Keratinocyte (primary cell): ENCODE data around the gene PRKCZ. TPM values are rescaled to one million over a fixed set of nuclear protein-coding genes. Genes with fewer than 3 reads are reported as not detected.

Source experiments
- DNase-seq: peaks from one replicate; pipeline ENCODE4 v3.0.0-alpha.2; 2011; ENCODE audit warnings: low read depth, missing footprints, low spot score
- FAIRE-seq: peaks from 2 replicates; lab custom pipeline; 2011; peaks lifted over from hg19 to GRCh38; lab: Jason Lieb, UNC
- H2AFZ ChIP-seq: 2 replicates; pipeline ENCODE4 v1.6.0; 2012; ENCODE audit warnings: low read length, control low read depth, inconsistent platforms; ENCODE audit not compliant: control insufficient read depth
- H3K27ac ChIP-seq: 2 replicates; pipeline ENCODE4 v1.5.1; 2011; ENCODE audit warnings: low read length; ENCODE audit not compliant: control insufficient read depth, insufficient read depth
- H3K27me3 ChIP-seq: 3 replicates; pipeline ENCODE4 v1.6.0; 2011; ENCODE audit warnings: low read length; ENCODE audit not compliant: control insufficient read depth, insufficient read depth; ENCODE audit errors: extremely low read depth
- H3K36me3 ChIP-seq, 2 experiments: 2 replicates in 1 of 2; 3 replicates in 1 of 2; pipeline ENCODE4 v1.5.1; 2011; ENCODE audit warnings: low read length in 2 of 2, mild to moderate bottlenecking in 1 of 2; ENCODE audit not compliant: control insufficient read depth in 2 of 2, insufficient read depth in 2 of 2; ENCODE audit errors: extremely low read depth in 1 of 2
- H3K4me1 ChIP-seq: 3 replicates; pipeline ENCODE4 v1.5.1; 2011; ENCODE audit warnings: low read length; ENCODE audit not compliant: control insufficient read depth, insufficient read depth; ENCODE audit errors: extremely low read depth
- H3K4me2 ChIP-seq: 3 replicates; pipeline ENCODE4 v1.6.0; 2011; ENCODE audit warnings: low read depth, low read length; ENCODE audit not compliant: control insufficient read depth, insufficient read depth; ENCODE audit errors: extremely low read depth
- H3K4me3 ChIP-seq, 3 experiments: fragments of 200-600 bp in 1 of 3; sonication (generic) in 1 of 3; 2 replicates in 2 of 3; 3 replicates in 1 of 3; pipeline ENCODE4 v1.5.1; 2011 to 2016; ENCODE audit warnings: low read length in 3 of 3, mild to moderate bottlenecking in 3 of 3, control low read depth in 2 of 3, inconsistent platforms in 1 of 3, low read depth in 1 of 3, mixed read lengths in 1 of 3, mixed run types in 1 of 3, moderate library complexity in 1 of 3; ENCODE audit not compliant: control insufficient read depth in 2 of 3, insufficient read depth in 2 of 3; ENCODE audit errors: extremely low read depth in 1 of 3
- H3K79me2 ChIP-seq: 2 replicates; pipeline ENCODE4 v1.6.0; 2012; ENCODE audit warnings: low read length; ENCODE audit not compliant: control insufficient read depth, insufficient read depth
- H3K9ac ChIP-seq: 3 replicates; pipeline ENCODE4 v1.6.0; 2011; ENCODE audit warnings: low read length; ENCODE audit not compliant: control insufficient read depth, insufficient read depth; ENCODE audit errors: extremely low read depth
- H3K9me1 ChIP-seq: 3 replicates; pipeline ENCODE4 v1.6.0; 2011; ENCODE audit warnings: low read length; ENCODE audit not compliant: control insufficient read depth, insufficient read depth; ENCODE audit errors: extremely low read depth
- H3K9me3 ChIP-seq: 2 replicates; pipeline ENCODE4 v1.5.1; 2012; ENCODE audit warnings: low read depth, low read length; ENCODE audit not compliant: control insufficient read depth
- H4K20me1 ChIP-seq: 3 replicates; pipeline ENCODE4 v1.6.0; 2011; ENCODE audit warnings: low read length; ENCODE audit not compliant: control insufficient read depth, insufficient read depth; ENCODE audit errors: extremely low read depth
- EZH2 ChIP-seq: IDR thresholded peaks from one replicate; pipeline ENCODE4 v1.6.1; 2012; ENCODE audit warnings: inconsistent platforms, mild to moderate bottlenecking, low read length, moderate library complexity
- dilution Hi-C: fragments of 300-500 bp; cut with MboI; formaldehyde crosslinking; loops from one replicate; pipeline ENCODE4 v1.7.0; 2020; ENCODE audit warnings: low sequenced_read_pairs; ENCODE audit not compliant: extremely low pct_ligation_motif_present
- polyA plus RNA-seq, 5 experiments: library from polyadenylated mRNA; depleted of rRNA in 3 of 5; stranded (reverse) in 3 of 5; stranded (forward) in 1 of 5; unstranded in 1 of 5; fragments of >200 nt; gene quantifications; 1 replicate in 1 of 5; 2 replicates in 3 of 5; 3 replicates in 1 of 5; pipeline versions ENCODE4 v1.2.1 to v1.2.3, GENCODE V29; 2011 to 2012; ENCODE audit warnings: missing spikeins in 2 of 5, low read depth in 1 of 5, low replicate concordance in 1 of 5
- TF ChIP-seq, protein P1 (sequence below), 3 experiments: IDR thresholded peaks in 1 of 3; conservative IDR thresholded peaks in 1 of 3; optimal IDR thresholded peaks in 1 of 3; 2 replicates in 2 of 3; 3 replicates in 1 of 3; pipeline versions ENCODE3 to v1.5.1; 2011; ENCODE audit warnings: low read length in 3 of 3, mild to moderate bottlenecking in 3 of 3, moderate library complexity in 2 of 3, control low read depth in 1 of 3, inconsistent platforms in 1 of 3; ENCODE audit not compliant: insufficient read depth in 2 of 3; ENCODE audit errors: extremely low read depth in 1 of 3

Gene PRKCZ
- polyA plus RNA-seq, 1 donor (not counting 4 experiments of a cell fraction or from before 2014, with no cell fraction given) = 36.3 TPM

DNA sequence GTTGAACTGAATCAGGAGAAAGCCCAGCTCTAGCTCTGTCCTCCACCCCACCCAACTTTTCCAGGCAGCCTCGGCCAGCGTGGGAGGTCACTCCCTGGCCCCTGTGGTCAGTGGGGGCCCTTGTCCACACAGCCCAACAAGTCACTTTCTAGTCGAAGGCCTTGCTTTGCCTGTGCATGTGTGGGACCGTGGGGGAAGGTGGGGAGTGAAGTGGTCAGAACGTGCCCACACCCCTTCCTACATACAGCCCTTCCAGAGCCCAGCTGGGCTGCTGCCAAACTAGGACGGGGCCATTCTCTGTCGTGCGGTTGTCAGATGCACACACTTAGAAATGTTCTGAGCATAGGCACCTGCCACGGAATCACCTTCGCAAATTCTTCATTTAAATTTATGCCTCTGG, 126.4 kb downstream of the PRKCZ start:
- no peaks in the 10 kb centered on the region for H3K27me3 ChIP-seq
- TF ChIP-seq, protein P1, sequence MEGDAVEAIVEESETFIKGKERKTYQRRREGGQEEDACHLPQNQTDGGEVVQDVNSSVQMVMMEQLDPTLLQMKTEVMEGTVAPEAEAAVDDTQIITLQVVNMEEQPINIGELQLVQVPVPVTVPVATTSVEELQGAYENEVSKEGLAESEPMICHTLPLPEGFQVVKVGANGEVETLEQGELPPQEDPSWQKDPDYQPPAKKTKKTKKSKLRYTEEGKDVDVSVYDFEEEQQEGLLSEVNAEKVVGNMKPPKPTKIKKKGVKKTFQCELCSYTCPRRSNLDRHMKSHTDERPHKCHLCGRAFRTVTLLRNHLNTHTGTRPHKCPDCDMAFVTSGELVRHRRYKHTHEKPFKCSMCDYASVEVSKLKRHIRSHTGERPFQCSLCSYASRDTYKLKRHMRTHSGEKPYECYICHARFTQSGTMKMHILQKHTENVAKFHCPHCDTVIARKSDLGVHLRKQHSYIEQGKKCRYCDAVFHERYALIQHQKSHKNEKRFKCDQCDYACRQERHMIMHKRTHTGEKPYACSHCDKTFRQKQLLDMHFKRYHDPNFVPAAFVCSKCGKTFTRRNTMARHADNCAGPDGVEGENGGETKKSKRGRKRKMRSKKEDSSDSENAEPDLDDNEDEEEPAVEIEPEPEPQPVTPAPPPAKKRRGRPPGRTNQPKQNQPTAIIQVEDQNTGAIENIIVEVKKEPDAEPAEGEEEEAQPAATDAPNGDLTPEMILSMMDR (optimal IDR thresholded peaks at IDR 0.05 in 1 of 3, IDR thresholded peaks at IDR 0.05 in 1 of 3, conservative IDR thresholded peaks at IDR 0.05 in 1 of 3; ENCODE audit: extremely low read depth in 1 of 3, insufficient read depth in 2 of 3, low read length in 3 of 3) = no peak
- TF ChIP-seq EZH2 = no peak
- no peaks in the 10 kb centered on the region for H4K20me1 ChIP-seq
- dilution Hi-C loops = no loop called here
- no peaks in the 10 kb centered on the region for H3K9me3 ChIP-seq
- FAIRE-seq (no peak), DNase-seq (no peak)
- H3K9ac ChIP-seq = no peak overlapping the region
- no peak overlapping the region for H3K27ac ChIP-seq
- H2AFZ ChIP-seq = no peak overlapping the region
- no peak overlapping the region for H3K4me2 ChIP-seq
- H3K9me1 ChIP-seq = no peaks in the 10 kb centered on the region
- no peak overlapping the region for H3K4me3 ChIP-seq
- peaks cover 8% of the 10 kb centered on the region for H3K4me1 ChIP-seq
- peaks cover 12 to 28% of the 10 kb centered on the region in 2 experiments for H3K36me3 ChIP-seq
- H3K79me2 ChIP-seq = no peaks in the 10 kb centered on the region

DNA sequence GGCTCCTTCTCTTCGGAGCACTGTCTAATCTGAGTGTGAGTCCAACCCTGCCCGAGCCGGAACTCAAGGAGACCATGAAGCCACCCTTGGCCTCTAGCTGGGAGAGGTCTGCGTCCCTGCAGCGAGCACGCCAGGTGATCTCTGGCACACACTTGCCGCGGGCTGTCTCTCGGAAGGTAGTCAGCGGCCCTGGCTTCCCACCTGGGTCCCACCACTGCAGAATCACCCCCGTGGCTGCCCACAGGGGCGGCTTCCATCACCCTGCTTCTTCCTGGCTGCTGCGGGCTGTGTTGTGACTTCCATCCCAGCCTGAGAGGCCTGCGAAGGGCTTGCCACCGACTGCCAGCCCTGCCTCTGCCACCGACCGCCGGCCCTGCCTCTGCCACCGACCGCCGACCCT, 127.3 kb downstream of the PRKCZ start:
- no peaks in the 10 kb centered on the region for H3K9me3 ChIP-seq
- no peak overlapping the region for H3K4me3 ChIP-seq
- H3K36me3 ChIP-seq = peaks cover 12 to 21% of the 10 kb centered on the region in 2 experiments
- no peak overlapping the region for H3K9ac ChIP-seq
- H4K20me1 ChIP-seq = no peaks in the 10 kb centered on the region
- DNase-seq = no peak
- H3K27me3 ChIP-seq = no peaks in the 10 kb centered on the region
- dilution Hi-C loops = no loop called here
- TF ChIP-seq, protein P1 (optimal IDR thresholded peaks at IDR 0.05 in 1 of 3, IDR thresholded peaks at IDR 0.05 in 1 of 3, conservative IDR thresholded peaks at IDR 0.05 in 1 of 3; ENCODE audit: extremely low read depth in 1 of 3, insufficient read depth in 2 of 3, low read length in 3 of 3) = no peak
- TF ChIP-seq EZH2 = no peak
- H3K79me2 ChIP-seq = no peaks in the 10 kb centered on the region
- H3K27ac ChIP-seq = no peak overlapping the region
- no peak overlapping the region for H3K4me2 ChIP-seq
- H2AFZ ChIP-seq = no peak overlapping the region
- no peaks in the 10 kb centered on the region for H3K9me1 ChIP-seq
- peaks cover 8% of the 10 kb centered on the region for H3K4me1 ChIP-seq
- no peak for FAIRE-seq
